ENCODE results near the gene SMARCAL1. TPM values are rescaled to one million over a fixed set of nuclear protein-coding genes. Genes with fewer than 3 reads are reported as not detected.
A peak's percentile ranks its signal among the peaks of the same experiment; 100 is the strongest.

SMARCAL1 gene
- total RNA-seq, 5 donors from 2014 or later (not counting 1 experiment from before 2014, with no cell fraction given) = 17.2 to 30.5 (median 25.4) TPM

DNA sequence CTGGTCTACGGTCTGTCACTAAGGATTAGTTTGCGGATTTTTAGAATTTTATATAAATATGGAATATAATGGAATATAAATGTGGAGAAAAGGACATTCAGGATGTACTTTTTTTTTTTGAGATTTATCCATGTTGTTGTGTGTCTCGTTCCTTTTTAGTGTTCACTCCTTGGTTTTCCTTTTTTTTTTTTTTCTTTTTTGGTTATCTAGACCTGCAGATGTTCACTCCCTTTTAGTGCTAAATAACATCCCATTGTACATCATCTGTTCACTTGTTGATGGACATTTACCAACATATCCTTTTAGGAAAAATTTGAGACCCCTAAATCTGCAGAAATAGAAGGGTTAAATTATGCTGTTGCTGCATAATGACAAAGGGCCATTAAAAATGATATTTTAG is 60.9 kb downstream of the SMARCAL1 start:
- Mint-ChIP-seq H3K27ac (no peak overlapping the region), H3K9me3 (no peaks in the 10 kb centered on the region), H3K4me1 (peaks cover 14 to 15% (median 14%) of the 10 kb centered on the region in 3 donors), H3K36me3 (peaks cover 19% of the 10 kb centered on the region), H3K27me3 (no peaks in the 10 kb centered on the region), H3K4me3 (no peak overlapping the region)
- no peak overlapping the region for H3K4me3 ChIP-seq (ENCODE audit: control insufficient read depth in 1 of 2, extremely low read depth in 1 of 2, low read length in 1 of 2)
- H3K4me1 ChIP-seq (ENCODE audit: control insufficient read depth in 1 of 2, extremely low read depth in 1 of 2, insufficient read depth in 2 of 2, low read length in 2 of 2) = peaks cover 8 to 11% of the 10 kb centered on the region in 2 experiments
- no peaks in the 10 kb centered on the region for H3K27me3 ChIP-seq (replicated peaks in 1 of 2; ENCODE audit: control insufficient read depth in 2 of 2, extremely low read depth in 1 of 2, insufficient read depth in 2 of 2, low read length in 1 of 2)
- ATAC-seq (replicated peaks in 1 of 4) = no peak
- POLR2A ChIA-PET = no interaction called here
- CTCF ChIA-PET = no interaction called here
- WGBS (ENCODE audit: insufficient coverage) = no CpG with 5 or more reads among the region's 3 CpGs
- H3K27ac ChIP-seq (ENCODE audit: low read length) = no peak overlapping the region
- peaks cover 0 to 25% of the 10 kb centered on the region in 2 donors for H3K36me3 ChIP-seq (ENCODE audit: control insufficient read depth in 2 of 2, extremely low read depth in 1 of 2, insufficient read depth in 1 of 2, low read length in 1 of 2)
- no peaks in the 10 kb centered on the region for H3K9me3 ChIP-seq
- DNase-seq = no peak

DNA sequence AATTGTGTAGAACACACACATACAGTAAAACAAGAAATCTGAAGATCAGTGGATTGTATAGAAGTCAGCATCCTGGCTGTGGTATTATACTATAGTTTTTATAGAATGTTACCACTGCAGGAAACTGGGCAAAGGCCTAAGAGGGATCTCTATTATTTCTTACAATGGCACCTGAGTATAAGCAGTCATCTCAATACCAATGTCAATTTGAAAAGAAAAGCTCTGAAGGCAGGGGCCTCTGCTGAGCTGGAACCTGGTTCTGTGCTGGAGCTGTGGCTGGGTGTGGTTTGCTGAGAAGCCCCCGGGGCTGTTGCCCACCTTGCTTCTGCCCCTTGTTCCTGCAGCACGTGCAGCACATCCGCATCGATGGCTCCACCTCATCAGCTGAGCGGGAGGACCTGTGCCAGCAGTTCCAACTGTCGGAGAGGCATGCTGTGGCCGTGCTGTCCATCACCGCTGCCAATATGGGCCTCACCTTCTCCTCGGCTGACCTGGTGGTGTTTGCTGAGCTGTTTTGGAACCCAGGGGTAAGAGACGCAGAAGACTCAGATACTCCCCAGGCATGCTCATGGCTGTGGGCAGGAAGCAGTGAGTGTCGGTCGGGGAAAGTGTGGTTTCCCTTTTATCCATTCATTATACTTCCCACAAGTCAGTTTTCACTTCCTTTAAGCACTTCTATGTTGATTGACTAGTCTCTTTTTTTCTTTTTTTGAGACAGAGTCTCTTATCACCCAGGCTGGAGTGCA is 62.8 kb downstream of the SMARCAL1 start:
- H3K4me1 ChIP-seq (ENCODE audit: control insufficient read depth in 1 of 2, extremely low read depth in 1 of 2, insufficient read depth in 2 of 2, low read length in 2 of 2) = peaks cover 8 to 11% of the 10 kb centered on the region in 2 experiments
- H3K36me3 Mint-ChIP-seq = peaks cover 23% of the 10 kb centered on the region
- H3K27ac ChIP-seq (ENCODE audit: low read length) = no peak overlapping the region
- H3K27me3 Mint-ChIP-seq = no peaks in the 10 kb centered on the region
- H3K9me3 ChIP-seq = no peaks in the 10 kb centered on the region
- ChIA-PET POLR2A (no interaction called here), CTCF (no interaction called here)
- 13% methylated on average over 1 of the region's 12 CpGs for WGBS (ENCODE audit: insufficient coverage)
- ATAC-seq (replicated peaks in 1 of 4) = peak; percentile 56 to 89 (median 58)
- peak overlapping the region in 1 of 2 donors; percentile 10 for H3K4me3 ChIP-seq (ENCODE audit: control insufficient read depth in 1 of 2, extremely low read depth in 1 of 2, low read length in 1 of 2)
- H3K27ac Mint-ChIP-seq = peak overlapping the region; percentile 11 to 19
- no peaks in the 10 kb centered on the region for H3K9me3 Mint-ChIP-seq
- peak overlapping the region in 2 of 3 donors; percentile 17 to 53 for H3K4me3 Mint-ChIP-seq
- H3K4me1 Mint-ChIP-seq = peaks cover 14 to 15% (median 14%) of the 10 kb centered on the region in 3 donors
- peaks cover 10 to 35% of the 10 kb centered on the region in 2 donors for H3K36me3 ChIP-seq (ENCODE audit: control insufficient read depth in 2 of 2, extremely low read depth in 1 of 2, insufficient read depth in 1 of 2, low read length in 1 of 2)
- H3K27me3 ChIP-seq (replicated peaks in 1 of 2; ENCODE audit: control insufficient read depth in 2 of 2, extremely low read depth in 1 of 2, insufficient read depth in 2 of 2, low read length in 1 of 2) = no peaks in the 10 kb centered on the region
- peak in 5 of 35 experiments; percentile 0 to 14 (median 8) for DNase-seq

DNA sequence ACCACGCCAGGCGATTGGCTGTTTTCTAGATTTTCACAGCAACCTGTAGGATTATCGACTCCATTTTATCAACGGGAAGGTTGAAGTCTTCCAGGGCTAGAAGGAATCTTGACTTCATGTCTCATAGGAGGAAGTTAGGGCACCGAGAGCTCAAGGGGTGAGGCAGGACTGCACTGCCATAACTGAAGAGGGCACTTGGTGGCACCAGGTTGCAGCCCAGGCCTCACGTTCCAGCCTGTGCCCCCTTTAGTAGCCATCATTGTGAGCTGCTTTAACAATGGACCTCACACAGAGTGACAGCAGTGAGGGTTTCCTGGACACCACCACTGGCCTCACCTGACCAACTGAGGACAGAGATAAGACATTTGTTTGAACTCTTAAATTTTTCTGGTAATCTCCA is 63.5 kb downstream of the SMARCAL1 start:
- Histone ChIP-seq H3K36me3 (ENCODE audit: control insufficient read depth in 2 of 2, extremely low read depth in 1 of 2, insufficient read depth in 1 of 2, low read length in 1 of 2) (peaks cover 10 to 38% of the 10 kb centered on the region in 2 donors), H3K27me3 (replicated peaks in 1 of 2; ENCODE audit: control insufficient read depth in 2 of 2, extremely low read depth in 1 of 2, insufficient read depth in 2 of 2, low read length in 1 of 2) (no peaks in the 10 kb centered on the region), H3K4me1 (ENCODE audit: control insufficient read depth in 1 of 2, extremely low read depth in 1 of 2, insufficient read depth in 2 of 2, low read length in 2 of 2) (peaks cover 8 to 11% of the 10 kb centered on the region in 2 experiments), H3K9me3 (no peaks in the 10 kb centered on the region), H3K27ac (ENCODE audit: low read length) (no peak overlapping the region), H3K4me3 (ENCODE audit: control insufficient read depth in 1 of 2, extremely low read depth in 1 of 2, low read length in 1 of 2) (no peak overlapping the region)
- Mint-ChIP-seq H3K9me3 (no peaks in the 10 kb centered on the region), H3K27me3 (no peaks in the 10 kb centered on the region), H3K36me3 (peaks cover 30% of the 10 kb centered on the region), H3K4me3 (peak overlapping the region in 1 of 3 donors; percentile 53), H3K4me1 (peaks cover 14 to 15% (median 14%) of the 10 kb centered on the region in 3 donors), H3K27ac (no peak overlapping the region)
- no peak for DNase-seq
- POLR2A ChIA-PET = no interaction called here
- 88% methylated on average over 6 of the region's 6 CpGs for WGBS (ENCODE audit: insufficient coverage)
- no peak for ATAC-seq (replicated peaks in 1 of 4)
- CTCF ChIA-PET = interaction anchor here in 1 of 2 donors (0.6 kb wide), 1 partner anchor 42 kb away, joined by 3 read pairs; no protein-coding TSS in a partner anchor

DNA sequence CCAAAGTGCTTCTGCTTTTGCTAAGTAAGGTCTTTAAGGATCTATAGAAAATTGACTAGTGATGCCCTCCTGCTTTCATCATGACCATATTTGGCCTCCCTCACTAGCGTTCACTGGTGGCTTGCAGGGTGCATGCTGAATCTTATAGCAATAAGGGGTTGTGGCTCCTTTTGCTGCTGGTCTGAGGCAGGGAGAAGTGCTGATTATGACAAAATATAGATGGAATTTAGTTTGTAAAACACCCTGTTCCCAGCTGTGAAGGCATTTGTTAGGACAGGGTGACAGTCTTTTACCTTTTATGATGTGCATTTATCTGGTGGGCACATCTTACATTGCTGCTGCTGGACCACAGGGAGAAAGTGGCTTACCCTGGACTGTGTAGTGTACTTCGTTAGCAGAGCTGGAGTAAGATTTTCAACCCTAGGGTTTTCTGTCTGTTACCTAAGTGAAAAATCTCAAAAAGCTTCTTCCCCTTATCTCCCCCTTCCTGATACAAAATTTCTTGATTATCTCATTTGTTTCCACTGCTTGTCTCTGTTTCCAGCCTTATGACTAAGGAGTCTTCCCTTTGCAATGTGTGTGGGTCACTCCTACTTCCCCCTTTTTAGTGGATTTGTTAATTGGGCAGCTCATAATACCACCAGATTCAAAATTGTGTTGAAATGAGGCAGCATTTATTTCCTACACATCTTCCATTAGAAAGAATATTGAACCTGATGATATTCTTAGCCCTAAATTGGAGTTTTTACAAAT is 65.2 kb downstream of the SMARCAL1 start:
- no peak overlapping the region for H3K27ac Mint-ChIP-seq
- H3K4me1 ChIP-seq (ENCODE audit: control insufficient read depth in 1 of 2, extremely low read depth in 1 of 2, insufficient read depth in 2 of 2, low read length in 2 of 2) = peaks cover 8 to 11% of the 10 kb centered on the region in 2 experiments

DNA sequence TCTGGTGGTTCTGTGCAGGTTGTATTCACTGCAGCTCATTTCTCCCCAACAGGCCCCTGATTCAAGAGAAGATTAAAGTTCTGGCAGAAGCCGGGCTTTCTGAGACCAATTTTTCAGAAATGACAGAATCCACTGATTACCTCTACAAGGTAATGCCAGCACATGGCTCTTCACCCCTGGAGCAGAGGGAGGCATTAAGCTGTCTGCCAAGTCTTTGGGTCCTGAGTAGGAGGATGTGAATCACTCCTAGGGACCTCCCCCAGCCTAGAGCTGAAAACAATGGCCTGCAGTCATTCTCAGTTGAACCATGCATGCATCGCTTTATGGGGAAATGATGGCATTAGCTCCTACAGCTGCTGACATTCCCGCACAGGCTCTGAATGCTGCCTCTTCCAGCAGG is 65.9 kb downstream of the SMARCAL1 start:
- no peak for ATAC-seq (replicated peaks in 1 of 4)
- 89% methylated on average over 1 of the region's 3 CpGs for WGBS (ENCODE audit: insufficient coverage)
- no peaks in the 10 kb centered on the region for H3K9me3 ChIP-seq
- DNase-seq = no peak
- Mint-ChIP-seq H3K4me3 (no peak overlapping the region), H3K36me3 (peaks cover 44% of the 10 kb centered on the region), H3K9me3 (no peaks in the 10 kb centered on the region), H3K4me1 (peaks cover 14 to 15% (median 14%) of the 10 kb centered on the region in 3 donors), H3K27me3 (no peaks in the 10 kb centered on the region), H3K27ac (no peak overlapping the region)
- H3K4me3 ChIP-seq (ENCODE audit: control insufficient read depth in 1 of 2, extremely low read depth in 1 of 2, low read length in 1 of 2) = no peak overlapping the region
- CTCF ChIA-PET = no interaction called here
- H3K27ac ChIP-seq (ENCODE audit: low read length) = no peak overlapping the region
- H3K27me3 ChIP-seq (replicated peaks in 1 of 2; ENCODE audit: control insufficient read depth in 2 of 2, extremely low read depth in 1 of 2, insufficient read depth in 2 of 2, low read length in 1 of 2) = no peaks in the 10 kb centered on the region
- peaks cover 10 to 49% of the 10 kb centered on the region in 2 donors for H3K36me3 ChIP-seq (ENCODE audit: control insufficient read depth in 2 of 2, extremely low read depth in 1 of 2, insufficient read depth in 1 of 2, low read length in 1 of 2)
- peaks cover 8 to 11% of the 10 kb centered on the region in 2 experiments for H3K4me1 ChIP-seq (ENCODE audit: control insufficient read depth in 1 of 2, extremely low read depth in 1 of 2, insufficient read depth in 2 of 2, low read length in 2 of 2)
- POLR2A ChIA-PET = no interaction called here

More for the DNA sequence above, 65.2 kb downstream of the SMARCAL1 start:
- Histone ChIP-seq H3K27me3 (replicated peaks in 1 of 2; ENCODE audit: control insufficient read depth in 2 of 2, extremely low read depth in 1 of 2, insufficient read depth in 2 of 2, low read length in 1 of 2) (no peaks in the 10 kb centered on the region), H3K4me3 (ENCODE audit: control insufficient read depth in 1 of 2, extremely low read depth in 1 of 2, low read length in 1 of 2) (no peak overlapping the region), H3K36me3 (ENCODE audit: control insufficient read depth in 2 of 2, extremely low read depth in 1 of 2, insufficient read depth in 1 of 2, low read length in 1 of 2) (peaks cover 10 to 42% of the 10 kb centered on the region in 2 donors), H3K27ac (ENCODE audit: low read length) (no peak overlapping the region), H3K9me3 (no peaks in the 10 kb centered on the region)
- ChIA-PET CTCF (no interaction called here), POLR2A (no interaction called here)
- no peaks in the 10 kb centered on the region for H3K27me3 Mint-ChIP-seq
- ATAC-seq (replicated peaks in 1 of 4) (no peak), DNase-seq (no peak)
- WGBS (ENCODE audit: insufficient coverage) = no CpG with 5 or more reads among the region's 2 CpGs
- H3K9me3 Mint-ChIP-seq = no peaks in the 10 kb centered on the region
- H3K4me3 Mint-ChIP-seq = no peak overlapping the region
- peaks cover 39% of the 10 kb centered on the region for H3K36me3 Mint-ChIP-seq
- peaks cover 14 to 15% (median 14%) of the 10 kb centered on the region in 3 donors for H3K4me1 Mint-ChIP-seq

DNA sequence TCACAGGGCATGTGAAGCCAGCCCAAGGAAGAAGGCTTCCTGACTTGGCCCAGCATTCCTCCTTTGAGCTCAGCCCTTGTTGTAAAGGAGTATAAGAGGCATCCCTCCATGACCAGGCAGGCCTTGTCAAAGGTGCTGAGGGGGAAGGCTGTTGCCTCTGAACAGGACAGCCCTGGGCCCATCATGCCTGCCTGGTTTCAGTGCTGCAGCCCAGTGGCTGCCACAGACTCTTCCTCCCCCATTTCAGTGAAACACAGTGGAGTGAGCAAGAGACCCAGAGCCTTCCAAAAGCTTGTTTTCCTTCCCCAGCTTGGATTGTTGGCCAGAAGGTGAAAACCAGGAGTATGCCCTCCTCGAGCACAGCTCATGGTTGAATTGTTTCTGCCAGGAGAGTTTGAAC is 66.5 kb downstream of the SMARCAL1 start:
- no CpG with 5 or more reads among the region's 1 CpG for WGBS (ENCODE audit: insufficient coverage)
- POLR2A ChIA-PET = no interaction called here
- H3K36me3 Mint-ChIP-seq = peaks cover 45% of the 10 kb centered on the region
- H3K4me1 Mint-ChIP-seq = peaks cover 14 to 15% (median 14%) of the 10 kb centered on the region in 3 donors
- peaks cover 10 to 50% of the 10 kb centered on the region in 2 donors for H3K36me3 ChIP-seq (ENCODE audit: control insufficient read depth in 2 of 2, extremely low read depth in 1 of 2, insufficient read depth in 1 of 2, low read length in 1 of 2)
- DNase-seq (no peak), ATAC-seq (replicated peaks in 1 of 4) (no peak)
- CTCF ChIA-PET = interaction anchor here in 1 of 2 donors (0.6 kb wide), 1 partner anchor 158 kb away, joined by 3 read pairs; no protein-coding TSS in a partner anchor
- H3K27ac Mint-ChIP-seq = no peak overlapping the region
- peaks cover 8 to 11% of the 10 kb centered on the region in 2 experiments for H3K4me1 ChIP-seq (ENCODE audit: control insufficient read depth in 1 of 2, extremely low read depth in 1 of 2, insufficient read depth in 2 of 2, low read length in 2 of 2)
- H3K9me3 Mint-ChIP-seq = no peaks in the 10 kb centered on the region
- H3K27ac ChIP-seq (ENCODE audit: low read length) = no peak overlapping the region
- H3K27me3 Mint-ChIP-seq = no peaks in the 10 kb centered on the region
- no peaks in the 10 kb centered on the region for H3K27me3 ChIP-seq (replicated peaks in 1 of 2; ENCODE audit: control insufficient read depth in 2 of 2, extremely low read depth in 1 of 2, insufficient read depth in 2 of 2, low read length in 1 of 2)
- no peak overlapping the region for H3K4me3 Mint-ChIP-seq
- no peaks in the 10 kb centered on the region for H3K9me3 ChIP-seq
- H3K4me3 ChIP-seq (ENCODE audit: control insufficient read depth in 1 of 2, extremely low read depth in 1 of 2, low read length in 1 of 2) = no peak overlapping the region
